Prostate gland (tissue), 2 donors: ENCODE data around the gene CTDNEP1. TPM values are rescaled to one million over a fixed set of nuclear protein-coding genes. Genes with fewer than 3 reads are reported as not detected.
"Not testable (repeated sequence)": the region's sequence is repeated elsewhere in the genome, so short reads cannot be mapped to it uniquely, and the experiment has no call there.

Source experiments
- DNase-seq: peaks from one replicate; pipeline ENCODE4 v3.0.0-alpha.2; 2019; ENCODE audit warnings: low spot score
- H3K27ac ChIP-seq, 2 donors: fragments of 200-600 bp; sonication (generic); 2 replicates each; pipeline ENCODE4 v1.5.1; 2017 to 2019
- H3K27me3 ChIP-seq: fragments of 200-600 bp; sonication (generic); replicated peaks from 2 replicates; pipeline ENCODE4 v1.5.1; 2019; ENCODE audit not compliant: insufficient read depth
- H3K36me3 ChIP-seq, 2 donors: fragments of 200-600 bp; sonication (generic); 1 replicate in 1 of 2; 2 replicates in 1 of 2; pipeline versions ENCODE4 v1.5.1 to v1.8.1; 2017 to 2019
- H3K4me1 ChIP-seq: fragments of 200-600 bp; sonication (generic); replicated peaks from 2 replicates; pipeline ENCODE4 v1.5.1; 2019
- H3K4me3 ChIP-seq, 2 donors: fragments of 200-600 bp; sonication (generic); 2 replicates each; pipeline ENCODE4 v1.5.1; 2017 to 2019
- H3K9me3 ChIP-seq: fragments of 200-600 bp; sonication (generic); 2 replicates; pipeline ENCODE4 v1.5.1; 2017
- POLR2A ChIP-seq: fragments of 450-650 bp; IDR thresholded peaks from one replicate; pipeline ENCODE4 v1.6.1; 2016; ENCODE audit warnings: antibody characterized with exemption, mild to moderate bottlenecking
- POLR2AphosphoS5 ChIP-seq: sonication (generic); formaldehyde crosslinking; IDR thresholded peaks from one replicate; pipeline ENCODE4 v1.6.1; 2017; ENCODE audit warnings: antibody characterized with exemption
- WGBS: methylation state at CpG from one replicate; pipeline ENCODE4 v1.1.5; 2018; 5-methylcytosine and 5-hydroxymethylcytosine counted together
- intact Hi-C: fragments of 100-400 bp; cut with DNase I; formaldehyde crosslinking; loops from one replicate; pipeline ENCODE4 v1.14.2; 2022
- total RNA-seq, 2 donors: library from RNA; depleted of rRNA; stranded (reverse); fragments of >200 nt; gene quantifications; one replicate each; pipeline ENCODE4 v1.1.0, GENCODE V29; 2016
- TF ChIP-seq, protein P1 (sequence below), 4 experiments: fragments of 200-600 bp in 2 of 4; fragments of 450-650 bp in 2 of 4; sonication (generic) in 2 of 4; IDR thresholded peaks; 1 replicate in 3 of 4; 2 replicates in 1 of 4; pipeline ENCODE4 v1.5.1; 2016 to 2019; ENCODE audit warnings: antibody characterized with exemption in 4 of 4, mild to moderate bottlenecking in 2 of 4, moderate library complexity in 2 of 4

Gene CTDNEP1
- total RNA-seq, 2 donors from 2014 or later = 61.2 to 107 TPM

DNA sequence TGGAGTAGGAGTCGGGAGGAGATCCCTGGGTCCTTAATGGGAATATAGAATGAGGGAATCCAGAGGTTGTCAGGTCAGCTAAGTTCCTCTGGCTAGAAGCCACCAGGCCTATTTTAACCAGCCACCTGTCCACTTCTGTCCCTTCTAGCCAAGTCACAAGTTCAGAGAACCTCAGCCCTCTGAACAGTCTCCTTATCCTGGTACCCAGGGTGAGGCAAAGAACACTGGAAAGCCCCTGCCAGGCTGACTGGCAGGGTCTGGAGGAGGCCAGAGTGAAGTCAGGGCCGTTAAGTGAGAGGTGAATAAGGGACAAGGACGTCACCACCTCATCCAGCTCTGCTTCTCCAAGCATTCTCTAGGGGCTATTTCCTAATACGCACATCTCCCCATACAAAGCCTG is 2.7 kb downstream of the CTDNEP1 start:
- Histone ChIP-seq H3K4me3 (no peak overlapping the region), H3K36me3 (peaks cover 0 to 9% of the 10 kb centered on the region in 2 donors), H3K4me1 (peaks cover 13% of the 10 kb centered on the region), H3K27ac (peak overlapping the region in 1 of 2 donors; percentile 100), H3K27me3 (no peaks in the 10 kb centered on the region), H3K9me3 (no peaks in the 10 kb centered on the region)
- DNase-seq = no peak
- intact Hi-C loops = no loop called here
- 79% methylated on average over 4 of the region's 4 CpGs for WGBS
- TF ChIP-seq POLR2A (no peak), POLR2AphosphoS5 (no peak)
- TF ChIP-seq, protein P1, sequence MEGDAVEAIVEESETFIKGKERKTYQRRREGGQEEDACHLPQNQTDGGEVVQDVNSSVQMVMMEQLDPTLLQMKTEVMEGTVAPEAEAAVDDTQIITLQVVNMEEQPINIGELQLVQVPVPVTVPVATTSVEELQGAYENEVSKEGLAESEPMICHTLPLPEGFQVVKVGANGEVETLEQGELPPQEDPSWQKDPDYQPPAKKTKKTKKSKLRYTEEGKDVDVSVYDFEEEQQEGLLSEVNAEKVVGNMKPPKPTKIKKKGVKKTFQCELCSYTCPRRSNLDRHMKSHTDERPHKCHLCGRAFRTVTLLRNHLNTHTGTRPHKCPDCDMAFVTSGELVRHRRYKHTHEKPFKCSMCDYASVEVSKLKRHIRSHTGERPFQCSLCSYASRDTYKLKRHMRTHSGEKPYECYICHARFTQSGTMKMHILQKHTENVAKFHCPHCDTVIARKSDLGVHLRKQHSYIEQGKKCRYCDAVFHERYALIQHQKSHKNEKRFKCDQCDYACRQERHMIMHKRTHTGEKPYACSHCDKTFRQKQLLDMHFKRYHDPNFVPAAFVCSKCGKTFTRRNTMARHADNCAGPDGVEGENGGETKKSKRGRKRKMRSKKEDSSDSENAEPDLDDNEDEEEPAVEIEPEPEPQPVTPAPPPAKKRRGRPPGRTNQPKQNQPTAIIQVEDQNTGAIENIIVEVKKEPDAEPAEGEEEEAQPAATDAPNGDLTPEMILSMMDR (IDR thresholded peaks at IDR 0.05) = no peak

DNA sequence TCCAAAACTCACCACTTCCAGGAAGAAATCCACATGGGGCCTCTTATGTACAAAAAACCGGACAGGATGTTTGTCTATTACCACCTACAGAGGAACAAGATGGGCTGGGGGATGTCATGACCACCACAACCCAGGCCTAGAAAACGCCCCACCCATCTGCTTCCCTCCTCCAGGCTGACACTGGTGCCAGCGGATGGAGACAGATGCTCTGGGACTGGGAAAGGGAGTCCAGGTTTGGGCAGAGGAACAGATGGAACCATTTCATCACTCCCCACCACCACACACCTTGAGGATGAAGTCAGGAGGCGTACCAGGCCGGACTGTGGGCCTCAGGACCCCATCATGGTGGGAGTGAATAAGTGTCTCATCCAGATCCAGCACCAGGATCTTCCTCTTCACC is 4.8 kb downstream of the CTDNEP1 start:
- DNase-seq = no peak
- H3K4me3 ChIP-seq = no peak overlapping the region
- H3K27ac ChIP-seq = no peak overlapping the region
- intact Hi-C loops = no loop called here
- no peaks in the 10 kb centered on the region for H3K27me3 ChIP-seq
- WGBS = 82% methylated on average over 5 of the region's 5 CpGs
- H3K9me3 ChIP-seq = no peaks in the 10 kb centered on the region
- H3K36me3 ChIP-seq = peaks cover 0 to 9% of the 10 kb centered on the region in 2 donors
- TF ChIP-seq, protein P1 (IDR thresholded peaks at IDR 0.05) = no peak
- TF ChIP-seq POLR2A (no peak), POLR2AphosphoS5 (no peak)
- peaks cover 13% of the 10 kb centered on the region for H3K4me1 ChIP-seq

DNA sequence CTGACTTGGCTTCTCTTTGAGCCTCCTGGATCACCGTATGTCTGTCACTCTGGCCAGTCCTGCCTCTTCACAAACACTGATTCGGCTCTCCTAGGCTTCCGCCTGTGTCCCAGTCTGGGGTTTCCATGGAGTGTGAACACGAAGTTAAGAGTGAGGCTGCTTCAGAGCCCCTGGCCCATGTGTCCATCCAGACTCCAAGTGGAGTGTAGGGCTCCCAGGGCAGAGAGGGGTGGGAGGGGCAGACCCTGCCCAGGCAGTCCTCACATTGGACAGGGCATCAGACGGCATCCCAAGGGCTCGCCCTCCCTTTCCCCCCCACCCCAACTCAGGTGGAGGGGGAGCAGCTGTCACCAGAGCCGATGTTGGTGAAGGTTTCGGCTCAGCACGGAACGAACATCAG is 7.7 kb downstream of the CTDNEP1 start:
- H3K27ac ChIP-seq = peak overlapping the region; percentile 98
- peaks cover 14% of the 10 kb centered on the region for H3K4me1 ChIP-seq

DNA sequence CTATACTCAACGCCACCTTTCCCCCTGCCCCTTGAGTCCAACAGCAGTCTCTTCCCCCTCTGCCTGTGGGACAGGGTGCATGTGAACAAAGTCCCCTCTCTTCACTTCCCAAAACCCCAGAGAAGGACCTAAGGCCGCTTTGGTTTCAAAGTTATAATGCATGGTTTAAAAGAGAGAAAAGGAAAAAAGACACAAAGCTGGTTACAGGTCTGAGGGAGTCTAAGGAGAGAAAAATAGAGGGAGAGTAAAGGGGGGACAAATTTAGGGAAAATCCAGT is 8.1 kb downstream of the CTDNEP1 start:
- TF ChIP-seq POLR2AphosphoS5 (no peak), POLR2A (no peak)
- TF ChIP-seq, protein P1 (IDR thresholded peaks at IDR 0.05) = no peak
- peaks cover 0 to 18% of the 10 kb centered on the region in 2 donors for H3K36me3 ChIP-seq
- H3K4me3 ChIP-seq = peak overlapping the region; percentile 76 to 84
- intact Hi-C loops = no loop called here
- WGBS = 34% methylated on average over 2 of the region's 2 CpGs
- H3K9me3 ChIP-seq = no peaks in the 10 kb centered on the region
- no peak for DNase-seq
- no peaks in the 10 kb centered on the region for H3K27me3 ChIP-seq
- peak overlapping the region; percentile 98 for H3K27ac ChIP-seq
- H3K4me1 ChIP-seq = peaks cover 14% of the 10 kb centered on the region

More for the DNA sequence above, 7.7 kb downstream of the CTDNEP1 start:
- intact Hi-C loops, H3K9me3 ChIP-seq, H3K4me3 ChIP-seq, H3K27me3 ChIP-seq, DNase-seq: not testable (repeated sequence)
- H3K36me3 ChIP-seq = peaks cover 0 to 18% of the 10 kb centered on the region in 2 donors
- 71% methylated on average over 10 of the region's 10 CpGs for WGBS

DNA sequence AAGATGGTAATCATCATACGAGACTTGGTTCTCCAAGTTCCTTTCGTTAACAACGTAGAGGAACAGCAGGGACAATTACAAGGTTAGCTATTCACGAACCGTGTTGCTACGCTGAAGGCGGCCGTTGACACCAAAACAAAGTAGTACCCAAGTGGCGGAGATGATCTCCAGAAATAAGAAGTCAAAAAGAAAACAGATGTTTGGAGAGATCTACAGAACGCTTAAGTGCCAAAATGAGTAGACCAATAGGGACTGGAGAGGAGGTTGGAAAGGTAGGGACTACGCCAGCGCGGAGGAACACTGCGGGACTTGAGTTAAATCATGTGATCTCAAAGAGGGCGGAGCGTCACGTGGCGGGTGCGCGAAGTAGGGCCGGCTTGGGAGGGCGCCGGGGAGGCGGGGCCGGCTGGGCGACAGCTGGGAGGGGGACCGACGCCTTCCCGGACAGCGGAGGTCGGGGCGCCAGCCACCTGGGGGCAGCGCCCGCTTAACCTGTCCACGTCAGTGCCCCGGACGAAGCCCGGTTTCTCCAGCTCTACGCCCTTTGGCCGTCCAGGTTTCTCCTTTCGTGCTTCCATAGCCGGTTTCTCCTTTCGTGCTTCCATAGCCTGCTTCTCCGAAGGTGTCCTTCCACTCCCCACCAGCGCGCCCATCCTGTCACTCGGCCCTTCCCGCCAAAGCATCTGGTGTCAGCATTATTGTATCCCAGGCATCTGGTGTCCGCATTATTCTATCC is 8.6 kb downstream of the CTDNEP1 start:
- WGBS = 1% methylated on average over 43 of the region's 49 CpGs
- intact Hi-C loops = no loop called here
- H3K9me3 ChIP-seq = no peaks in the 10 kb centered on the region
- peak overlapping the region; percentile 98 for H3K27ac ChIP-seq
- H3K4me1 ChIP-seq = peaks cover 14% of the 10 kb centered on the region
- H3K4me3 ChIP-seq = peak overlapping the region; percentile 76 to 84
- TF ChIP-seq POLR2A = peak; percentile 85
- TF ChIP-seq, protein P1 (IDR thresholded peaks at IDR 0.05) = peak in 2 of 4 experiments; percentile 40 to 41
- TF ChIP-seq POLR2AphosphoS5 = peak; percentile 97
- H3K27me3 ChIP-seq = no peaks in the 10 kb centered on the region
- DNase-seq = peak; percentile 95
- peaks cover 0 to 18% of the 10 kb centered on the region in 2 donors for H3K36me3 ChIP-seq
